Neural cell (in vitro differentiated cells): ENCODE results near the gene IPP.

ENCODE experiments used
- CTCF ChIP-seq: fragments of 450-650 bp; IDR thresholded peaks from 2 replicates; pipeline ENCODE4 v1.5.1; 2014; ENCODE audit warnings: antibody characterized with exemption, mild to moderate bottlenecking, moderate library complexity; ENCODE audit not compliant: poor library complexity, severe bottlenecking
- RAD21 ChIP-seq: fragments of 450-650 bp; conservative IDR thresholded peaks from 2 replicates; pipeline ENCODE4 v1.6.1; 2014; ENCODE audit warnings: antibody characterized with exemption, mild to moderate bottlenecking, moderate library complexity
- REST ChIP-seq: IDR thresholded peaks from 2 replicates; pipeline ENCODE4 v1.6.1; 2012; ENCODE audit warnings: borderline replicate concordance
- TAF1 ChIP-seq: IDR thresholded peaks from 2 replicates; pipeline ENCODE4 v1.6.1; 2012; ENCODE audit warnings: low read depth

GRCh38 chr1:45752014-45752413 lies 1.6 kb upstream of the IPP start:
- TF ChIP-seq CTCF (no peak), REST (no peak), TAF1 (no peak), RAD21 (no peak)
